Activated T-helper 2 cell treated with anti-CD3 and anti-CD28 coated beads, Interferon-gamma antibody, Interleukin-2, Interleukin-4, amounts not matched to agents 10 μg/mL and 5 μg/mL and 100 μg/mL, durations not matched to agents 14 hours and 24 hours and 36 hours (primary cell): ENCODE data around the gene TBC1D23. TPM values are rescaled to one million over a fixed set of nuclear protein-coding genes. Genes with fewer than 3 reads are reported as not detected.
A peak's percentile ranks its signal among the peaks of the same experiment; 100 is the strongest.
"Not testable (repeated sequence)": the region's sequence is repeated elsewhere in the genome, so short reads cannot be mapped to it uniquely, and the experiment has no call there.

Experiments
- DNase-seq: peaks from one replicate; pipeline ENCODE4 v3.0.0; 2021; ENCODE audit warnings: low spot score
- H3K27ac Mint-ChIP-seq: one replicate; pipeline ENCODE4 v1.8.0; 2021; ENCODE audit warnings: mixed read lengths
- H3K27me3 Mint-ChIP-seq: one replicate; pipeline ENCODE4 v1.8.0; 2021; ENCODE audit warnings: low read depth, mixed read lengths
- H3K36me3 Mint-ChIP-seq: one replicate; pipeline ENCODE4 v1.8.0; 2021; ENCODE audit warnings: low read depth, mixed read lengths
- H3K4me1 Mint-ChIP-seq: one replicate; pipeline ENCODE4 v1.8.0; 2021; ENCODE audit warnings: low read depth, mixed read lengths
- H3K4me3 Mint-ChIP-seq: one replicate; pipeline ENCODE4 v1.8.0; 2021; ENCODE audit warnings: low read depth, mild to moderate bottlenecking, moderate library complexity, mixed read lengths
- H3K9me3 Mint-ChIP-seq: one replicate; pipeline ENCODE4 v1.8.0; 2021; ENCODE audit warnings: mixed read lengths
- intact Hi-C: fragments of 100-400 bp; cut with micrococcal nuclease; formaldehyde crosslinking; loops from one replicate; pipeline ENCODE4 v1.15.1; 2023
- total RNA-seq: library from RNA; stranded (reverse); gene quantifications from 2 replicates; pipeline ENCODE4 v1.2.3, GENCODE V29; 2022

The TBC1D23 gene
- total RNA-seq: 18.6 and 18.7 TPM in 2 replicates

DNA sequence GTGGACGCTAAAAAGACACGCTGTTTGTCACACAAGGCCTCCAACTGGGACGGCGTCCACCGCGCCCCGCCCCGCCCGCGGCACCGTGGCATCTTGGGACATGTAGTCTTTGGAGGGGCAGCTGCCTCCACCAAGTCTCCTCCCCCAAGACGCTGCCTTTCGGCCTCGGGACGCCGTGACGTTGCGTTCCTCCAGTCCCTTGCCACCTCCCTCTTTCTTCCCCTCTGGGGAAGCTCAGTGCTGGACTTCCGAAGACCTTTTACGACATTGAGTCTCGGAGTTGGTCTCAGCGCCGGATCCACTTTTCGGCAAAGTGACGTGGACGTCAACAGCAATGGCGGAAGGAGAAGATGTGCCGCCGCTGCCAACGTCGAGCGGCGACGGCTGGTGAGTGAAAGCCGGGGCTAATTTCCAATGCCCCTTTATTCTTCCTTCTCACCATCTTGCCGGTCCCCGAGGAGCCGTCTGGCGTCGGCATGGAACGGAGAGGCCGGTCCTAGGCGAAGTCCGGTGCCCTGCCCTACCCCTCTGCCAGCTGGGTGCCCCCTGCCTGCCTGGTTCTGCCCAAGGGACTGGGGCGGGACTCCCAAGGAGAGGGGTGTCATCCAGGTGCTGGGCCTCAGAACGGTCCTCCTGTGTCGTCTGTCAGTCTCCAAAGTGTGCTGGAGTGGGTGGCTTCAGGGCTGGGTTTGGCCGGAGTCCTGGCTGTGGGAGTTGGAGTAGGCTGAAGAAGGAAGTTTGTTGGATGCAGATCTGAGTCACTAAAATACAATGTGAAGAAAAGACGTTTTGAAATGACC, at the start of gene TBC1D23:
TBC1D23 (plus strand) TSS at position 308 of the 800 bp plus-strand sequence; CDS start at position 335, 27 bp downstream.
- intact Hi-C loops: loop anchor here (1.0 to 10.0 kb wide), 6 partner anchors 51 to 1424 kb away; partner anchors contain the start of genes CMSS1, LNP1, NIT2 and RPL24
- H3K4me3 Mint-ChIP-seq: peak within 1 kb of the TSS; percentile 95

DNA sequence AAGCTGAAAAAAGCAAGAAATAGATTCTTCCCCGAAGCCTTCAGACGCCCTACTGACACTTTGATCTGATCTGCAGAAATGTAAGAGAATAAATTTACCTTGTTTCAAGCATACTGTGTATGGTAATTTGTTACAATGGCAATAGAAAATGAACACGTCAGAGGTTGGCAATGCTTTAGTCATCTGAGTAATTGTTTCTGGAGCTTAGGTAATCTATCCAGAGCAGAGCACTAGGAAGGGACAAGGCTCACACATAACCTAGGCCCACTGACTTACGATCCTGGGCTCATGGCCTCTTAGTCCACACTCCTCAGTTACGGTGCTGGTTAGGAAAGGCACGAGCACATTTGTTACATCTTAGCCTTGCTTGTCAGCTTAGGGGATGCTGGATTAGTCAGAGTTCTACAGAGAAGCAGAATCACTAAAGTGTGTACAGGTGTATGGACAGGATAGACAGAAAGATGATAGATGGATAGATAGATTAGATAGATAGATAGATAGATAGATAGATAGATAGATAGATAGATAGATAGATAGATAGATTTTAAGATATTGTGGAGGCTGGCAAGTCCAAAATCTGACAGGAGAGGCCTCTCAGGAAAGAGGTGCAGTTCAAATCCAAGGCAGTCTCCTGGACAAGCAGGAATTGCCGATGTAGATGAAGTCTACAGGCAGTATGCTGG, 46.8 kb upstream of the TBC1D23 start:
- intact Hi-C loops: loop anchor here (5.0 kb wide), 1 partner anchor 127 kb away; no protein-coding TSS in a partner anchor
- DNase-seq: no peak
- H3K27ac Mint-ChIP-seq: no peak overlapping the region
- no peak overlapping the region for H3K4me3 Mint-ChIP-seq
- peaks cover 7% of the 10 kb centered on the region for H3K36me3 Mint-ChIP-seq
- H3K27me3 Mint-ChIP-seq: peaks cover 22% of the 10 kb centered on the region
- peaks cover 18% of the 10 kb centered on the region for H3K4me1 Mint-ChIP-seq
- peaks cover 3% of the 10 kb centered on the region for H3K9me3 Mint-ChIP-seq

More for the DNA sequence above, at the start of gene TBC1D23:
- H3K27me3 Mint-ChIP-seq: no peaks in the 10 kb centered on the region
- H3K4me1 Mint-ChIP-seq: peaks cover 40% of the 10 kb centered on the region
- peak; percentile 98 for DNase-seq
- H3K36me3 Mint-ChIP-seq: no peaks in the 10 kb centered on the region
- H3K9me3 Mint-ChIP-seq: no peaks in the 10 kb centered on the region
- peak within 1 kb of the TSS; percentile 97 for H3K27ac Mint-ChIP-seq

DNA sequence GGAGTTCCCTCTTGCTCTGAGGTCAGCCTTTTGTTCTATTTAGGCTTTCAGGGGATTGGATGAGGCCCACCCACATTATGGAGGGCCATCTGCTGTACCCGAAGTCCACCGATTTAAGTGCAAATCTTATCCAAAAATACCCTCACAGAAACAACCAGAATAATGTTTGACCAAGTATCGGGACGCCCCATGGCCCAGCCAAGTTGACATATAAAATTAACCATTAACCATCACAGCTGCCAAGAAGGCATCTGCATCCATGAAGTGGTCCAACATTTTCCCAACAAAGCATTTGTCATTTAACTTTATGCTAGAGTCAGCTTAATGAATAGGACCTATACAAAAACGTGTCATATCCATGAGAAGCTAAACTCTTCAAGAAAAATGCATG, 46.2 kb upstream of the TBC1D23 start:
- Mint-ChIP-seq H3K36me3 (peaks cover 12% of the 10 kb centered on the region), H3K27ac (no peak overlapping the region), H3K27me3 (peaks cover 26% of the 10 kb centered on the region), H3K9me3 (peaks cover 9% of the 10 kb centered on the region), H3K4me3 (no peak overlapping the region), H3K4me1 (peaks cover 17% of the 10 kb centered on the region)
- intact Hi-C loops: loop anchor here (5.0 kb wide), 1 partner anchor 127 kb away; no protein-coding TSS in a partner anchor
- no peak for DNase-seq

GRCh38 chr3:100216713-100217112, 44.1 kb upstream of the TBC1D23 start:
- DNase-seq: no peak
- Mint-ChIP-seq H3K27me3 (peaks cover 26% of the 10 kb centered on the region), H3K27ac (no peak overlapping the region), H3K9me3 (peaks cover 14% of the 10 kb centered on the region), H3K4me3 (no peak overlapping the region), H3K36me3 (peaks cover 8% of the 10 kb centered on the region), H3K4me1 (peaks cover 2% of the 10 kb centered on the region)
- intact Hi-C loops: no loop called here

GRCh38 chr3:100221159-100221558, 39.6 kb upstream of the TBC1D23 start:
- Mint-ChIP-seq H3K27me3 (peaks cover 22% of the 10 kb centered on the region), H3K27ac (no peak overlapping the region), H3K9me3 (peaks cover 14% of the 10 kb centered on the region), H3K4me3 (no peak overlapping the region), H3K36me3 (peaks cover 8% of the 10 kb centered on the region), H3K4me1 (peaks cover 2% of the 10 kb centered on the region)
- intact Hi-C loops: no loop called here
- no peak for DNase-seq

GRCh38 chr3:100225193-100225592, 35.6 kb upstream of the TBC1D23 start:
- Mint-ChIP-seq H3K36me3 (no peaks in the 10 kb centered on the region), H3K4me1 (peaks cover 13% of the 10 kb centered on the region), H3K9me3 (peaks cover 5% of the 10 kb centered on the region), H3K27ac (no peak overlapping the region), H3K4me3 (no peak overlapping the region), H3K27me3 (peaks cover 8% of the 10 kb centered on the region)
- intact Hi-C loops: no loop called here
- no peak for DNase-seq

GRCh38 chr3:100225883-100226282, 34.9 kb upstream of the TBC1D23 start:
- intact Hi-C loops: no loop called here

GRCh38 chr3:100226712-100227429, 33.9 kb upstream of the TBC1D23 start:
- H3K9me3 Mint-ChIP-seq: no peaks in the 10 kb centered on the region
- intact Hi-C loops: no loop called here
- H3K27ac Mint-ChIP-seq: no peak overlapping the region
- DNase-seq: no peak
- H3K27me3 Mint-ChIP-seq: peaks cover 8% of the 10 kb centered on the region
- no peaks in the 10 kb centered on the region for H3K36me3 Mint-ChIP-seq
- H3K4me3 Mint-ChIP-seq: no peak overlapping the region
- peaks cover 11% of the 10 kb centered on the region for H3K4me1 Mint-ChIP-seq

More at GRCh38 chr3:100225883-100226282, 34.9 kb upstream of the TBC1D23 start:
- H3K9me3 Mint-ChIP-seq: peaks cover 1% of the 10 kb centered on the region
- H3K27ac Mint-ChIP-seq: no peak overlapping the region
- H3K4me1 Mint-ChIP-seq: peaks cover 13% of the 10 kb centered on the region
- no peak overlapping the region for H3K4me3 Mint-ChIP-seq
- H3K27me3 Mint-ChIP-seq: peaks cover 8% of the 10 kb centered on the region
- H3K36me3 Mint-ChIP-seq: no peaks in the 10 kb centered on the region
- DNase-seq: no peak

GRCh38 chr3:100227511-100227921, 33.3 kb upstream of the TBC1D23 start:
- H3K9me3 Mint-ChIP-seq: no peaks in the 10 kb centered on the region
- H3K36me3 Mint-ChIP-seq: no peaks in the 10 kb centered on the region
- peaks cover 8% of the 10 kb centered on the region for H3K27me3 Mint-ChIP-seq
- H3K27ac Mint-ChIP-seq: no peak overlapping the region
- H3K4me3 Mint-ChIP-seq: no peak overlapping the region
- peaks cover 11% of the 10 kb centered on the region for H3K4me1 Mint-ChIP-seq
- intact Hi-C loops: no loop called here
- DNase-seq: no peak

GRCh38 chr3:100228247-100228646, 32.5 kb upstream of the TBC1D23 start:
- Mint-ChIP-seq H3K27ac (no peak overlapping the region), H3K27me3 (peaks cover 6% of the 10 kb centered on the region), H3K36me3 (no peaks in the 10 kb centered on the region), H3K4me1 (peaks cover 11% of the 10 kb centered on the region), H3K9me3 (no peaks in the 10 kb centered on the region), H3K4me3 (no peak overlapping the region)
- no peak for DNase-seq
- intact Hi-C loops: no loop called here

GRCh38 chr3:100229188-100229587, 31.6 kb upstream of the TBC1D23 start:
- H3K27ac Mint-ChIP-seq, DNase-seq, H3K9me3 Mint-ChIP-seq, H3K27me3 Mint-ChIP-seq, intact Hi-C loops, H3K4me3 Mint-ChIP-seq, H3K36me3 Mint-ChIP-seq: not testable (repeated sequence)
- H3K4me1 Mint-ChIP-seq: peaks cover 11% of the 10 kb centered on the region

DNA sequence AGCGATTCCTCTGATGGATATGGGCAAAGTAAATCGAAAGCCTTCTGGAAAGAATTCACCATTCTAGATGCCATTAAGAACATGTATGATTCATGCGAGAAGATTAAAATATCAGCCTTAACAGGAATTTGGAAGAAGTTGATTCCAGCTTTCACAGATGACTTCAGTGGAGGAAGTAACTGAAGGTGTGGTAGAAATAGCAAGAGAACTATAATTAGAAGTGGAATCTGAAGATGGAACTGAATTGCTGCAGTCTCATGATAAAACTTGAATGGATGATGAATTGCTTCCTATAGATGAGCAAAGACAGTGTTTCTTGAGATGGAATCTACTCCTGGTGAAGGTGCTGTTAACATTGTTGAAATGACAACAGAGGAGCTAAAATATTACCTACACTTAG, 30.1 kb upstream of the TBC1D23 start:
- Mint-ChIP-seq H3K4me1 (peaks cover 11% of the 10 kb centered on the region), H3K9me3 (no peaks in the 10 kb centered on the region), H3K27ac (no peak overlapping the region), H3K4me3 (no peak overlapping the region), H3K27me3 (peaks cover 7% of the 10 kb centered on the region), H3K36me3 (no peaks in the 10 kb centered on the region)
- DNase-seq: no peak
- intact Hi-C loops: no loop called here
